ENCODE measurements around the gene APCDD1. TPM values are rescaled to one million over a fixed set of nuclear protein-coding genes. Genes with fewer than 3 reads are reported as not detected.

APCDD1 gene
- under 1 TPM in 1 of 3 donors, not detected in 2; 0.13 TPM for total RNA-seq
- total RNA-seq (2013) = 0.45 TPM

DNA sequence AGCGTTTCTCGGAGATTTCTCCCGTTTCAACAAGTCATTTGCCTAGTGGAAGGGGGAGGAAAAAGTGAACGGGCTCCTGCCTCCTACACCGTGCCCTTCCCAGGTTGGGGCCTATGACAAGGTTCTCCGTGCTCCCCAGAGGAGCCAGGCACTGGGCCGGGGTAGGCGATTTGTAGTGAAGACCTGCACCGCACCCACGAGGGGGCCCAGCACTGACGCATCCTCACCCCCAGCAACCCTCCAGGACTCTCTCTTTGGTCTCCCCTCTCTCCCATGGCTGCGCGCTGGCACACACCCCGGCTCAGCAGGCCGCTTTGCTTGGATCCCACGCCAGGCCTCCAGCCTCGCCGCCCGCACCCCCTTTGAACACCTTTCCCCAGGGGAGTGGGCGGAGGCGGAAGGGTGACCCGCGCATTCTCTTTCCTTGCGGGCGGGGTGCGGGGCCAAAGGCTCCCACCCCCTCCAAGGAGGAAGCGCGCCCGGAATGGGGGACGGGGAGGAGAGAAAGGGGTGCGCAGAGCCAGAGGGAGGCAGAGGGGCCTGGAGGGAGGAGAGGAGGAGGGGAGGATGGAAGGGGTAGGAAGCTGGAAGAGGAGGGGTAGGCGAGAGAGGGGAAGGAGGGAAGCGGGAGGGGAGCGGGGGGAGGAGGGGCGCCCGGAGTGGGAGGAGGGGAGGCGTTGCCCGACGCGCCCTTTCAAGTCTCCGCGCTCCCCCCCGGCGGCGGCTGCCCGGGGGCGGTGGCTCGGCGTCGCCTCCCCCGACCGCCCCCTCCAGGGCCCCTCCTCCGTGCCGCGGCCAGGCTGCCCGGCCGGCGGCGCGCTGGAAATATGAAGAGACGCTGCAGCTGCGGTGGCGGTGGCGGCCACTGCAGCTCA, at the start of gene APCDD1:
Gene APCDD1 (plus strand): TSS at position 830 of the 875 bp plus-strand sequence. CDS start 347 bp downstream, outside the sequence.
- peak within 1 kb of the TSS; percentile 13 for H3K4me3 Mint-ChIP-seq
- H3K36me3 ChIP-seq (ENCODE audit: control insufficient read depth, insufficient read depth, low read length) = no peaks in the 10 kb centered on the region
- WGBS (ENCODE audit: insufficient coverage) = 37% methylated on average over 63 of the region's 64 CpGs
- no peaks in the 10 kb centered on the region for H3K36me3 Mint-ChIP-seq
- intact Hi-C loops (cut with micrococcal nuclease) = no loop called here
- H3K4me1 ChIP-seq (ENCODE audit: control insufficient read depth, insufficient read depth, low read length) = no peaks in the 10 kb centered on the region
- H3K4me3 ChIP-seq (ENCODE audit: low read length) = no peak within 1 kb of the TSS
- no peak within 1 kb of the TSS for H3K27ac Mint-ChIP-seq
- no peak within 1 kb of the TSS for H3K27ac ChIP-seq (ENCODE audit: low read length)
- no peaks in the 10 kb centered on the region for H3K9me3 ChIP-seq (ENCODE audit: control insufficient read depth, insufficient read depth, low read length)
- ATAC-seq (no peak), DNase-seq (no peak)
- peaks cover 16% of the 10 kb centered on the region for H3K27me3 ChIP-seq (ENCODE audit: control insufficient read depth, insufficient read depth, low read length)
- H3K4me1 Mint-ChIP-seq = no peaks in the 10 kb centered on the region
- no peaks in the 10 kb centered on the region for H3K9me3 Mint-ChIP-seq
- peaks cover 44 to 79% of the 10 kb centered on the region in 2 donors for H3K27me3 Mint-ChIP-seq (ENCODE audit: low read depth in 2 of 2)
- TF ChIP-seq, protein P1, sequence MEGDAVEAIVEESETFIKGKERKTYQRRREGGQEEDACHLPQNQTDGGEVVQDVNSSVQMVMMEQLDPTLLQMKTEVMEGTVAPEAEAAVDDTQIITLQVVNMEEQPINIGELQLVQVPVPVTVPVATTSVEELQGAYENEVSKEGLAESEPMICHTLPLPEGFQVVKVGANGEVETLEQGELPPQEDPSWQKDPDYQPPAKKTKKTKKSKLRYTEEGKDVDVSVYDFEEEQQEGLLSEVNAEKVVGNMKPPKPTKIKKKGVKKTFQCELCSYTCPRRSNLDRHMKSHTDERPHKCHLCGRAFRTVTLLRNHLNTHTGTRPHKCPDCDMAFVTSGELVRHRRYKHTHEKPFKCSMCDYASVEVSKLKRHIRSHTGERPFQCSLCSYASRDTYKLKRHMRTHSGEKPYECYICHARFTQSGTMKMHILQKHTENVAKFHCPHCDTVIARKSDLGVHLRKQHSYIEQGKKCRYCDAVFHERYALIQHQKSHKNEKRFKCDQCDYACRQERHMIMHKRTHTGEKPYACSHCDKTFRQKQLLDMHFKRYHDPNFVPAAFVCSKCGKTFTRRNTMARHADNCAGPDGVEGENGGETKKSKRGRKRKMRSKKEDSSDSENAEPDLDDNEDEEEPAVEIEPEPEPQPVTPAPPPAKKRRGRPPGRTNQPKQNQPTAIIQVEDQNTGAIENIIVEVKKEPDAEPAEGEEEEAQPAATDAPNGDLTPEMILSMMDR (IDR thresholded peaks at IDR 0.05) = no peak

DNA sequence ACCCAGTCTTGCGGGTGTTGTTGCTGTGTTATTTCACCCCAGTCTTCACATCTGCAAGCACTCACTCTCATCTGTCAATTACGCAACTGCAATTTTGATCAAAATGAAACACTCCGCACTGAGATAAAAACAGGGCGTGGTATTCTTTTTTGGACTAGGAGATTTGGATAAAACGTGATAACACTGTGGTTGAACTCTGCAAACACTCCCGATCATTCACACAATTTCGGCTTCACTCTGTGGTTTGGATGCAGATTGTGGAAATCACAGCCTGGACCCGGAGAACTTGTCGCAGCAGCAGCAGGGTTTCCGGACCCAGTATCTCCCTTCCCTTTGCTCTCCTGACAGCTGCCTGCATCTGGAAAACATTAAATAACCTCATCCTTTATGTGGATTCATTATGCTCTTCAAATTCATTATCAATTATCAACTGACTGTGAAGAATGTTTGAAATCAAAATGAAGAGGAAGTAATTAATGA, 49.4 kb upstream of the APCDD1 start:
- no peaks in the 10 kb centered on the region for H3K27me3 ChIP-seq (ENCODE audit: control insufficient read depth, insufficient read depth, low read length)
- Mint-ChIP-seq H3K4me1 (peaks cover 0 to 4% of the 10 kb centered on the region in 2 donors), H3K27ac (no peak overlapping the region), H3K4me3 (no peak overlapping the region), H3K36me3 (no peaks in the 10 kb centered on the region), H3K27me3 (ENCODE audit: low read depth in 2 of 2) (peaks cover 9% of the 10 kb centered on the region in 2 donors), H3K9me3 (no peaks in the 10 kb centered on the region)
- no peak overlapping the region for H3K4me3 ChIP-seq (ENCODE audit: low read length)
- no peaks in the 10 kb centered on the region for H3K36me3 ChIP-seq (ENCODE audit: control insufficient read depth, insufficient read depth, low read length)
- peaks cover 3% of the 10 kb centered on the region for H3K4me1 ChIP-seq (ENCODE audit: control insufficient read depth, insufficient read depth, low read length)
- no peak for ATAC-seq
- no peaks in the 10 kb centered on the region for H3K9me3 ChIP-seq (ENCODE audit: control insufficient read depth, insufficient read depth, low read length)
- intact Hi-C loops (cut with micrococcal nuclease) = no loop called here
- H3K27ac ChIP-seq (ENCODE audit: low read length) = no peak overlapping the region
- 92% methylated on average over 10 of the region's 10 CpGs for WGBS (ENCODE audit: insufficient coverage)
- TF ChIP-seq, protein P1 (IDR thresholded peaks at IDR 0.05) = no peak
- DNase-seq = no peak

DNA sequence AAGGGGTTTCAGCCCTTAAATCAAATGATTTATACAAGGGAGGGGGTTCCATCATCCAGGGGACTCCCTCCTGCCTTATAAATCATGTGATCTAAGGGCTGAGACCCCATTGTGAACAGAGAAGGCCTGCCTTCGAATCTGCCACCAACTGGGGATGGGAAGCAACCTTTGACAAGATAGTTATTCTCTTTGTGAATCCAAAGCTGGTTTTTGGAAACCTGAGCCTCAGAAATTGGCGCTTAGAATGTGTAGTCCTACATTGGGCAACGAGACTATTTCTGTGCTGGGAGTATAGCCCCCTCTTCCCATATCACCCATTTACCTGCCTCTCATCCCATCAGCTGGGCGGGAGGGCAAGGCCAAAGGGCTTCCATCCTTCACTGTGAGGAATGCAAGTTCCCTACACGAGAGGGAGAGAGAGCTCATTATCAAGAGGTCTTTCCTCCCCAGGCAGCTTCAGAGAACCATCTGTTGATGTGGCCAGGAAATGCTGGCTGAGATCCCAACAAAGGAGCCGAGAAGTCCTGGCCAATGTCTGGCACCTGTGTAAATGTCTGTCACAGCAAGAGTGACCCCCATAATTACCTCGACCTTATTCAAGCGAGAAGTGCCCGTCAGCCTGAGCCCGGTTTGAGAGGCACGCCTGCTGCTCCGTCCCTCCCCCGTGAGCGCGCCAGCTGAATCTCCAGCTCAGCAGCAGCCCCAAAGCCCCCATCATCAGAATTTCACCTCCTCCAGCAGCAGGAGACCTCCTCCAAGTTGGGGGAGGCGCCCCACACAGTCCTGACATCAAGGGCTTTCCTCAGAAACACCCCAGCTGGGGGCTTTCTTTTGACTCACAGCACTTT, 48.4 kb upstream of the APCDD1 start:
- intact Hi-C loops (cut with micrococcal nuclease) = no loop called here
- Histone ChIP-seq H3K9me3 (ENCODE audit: control insufficient read depth, insufficient read depth, low read length) (no peaks in the 10 kb centered on the region), H3K27me3 (ENCODE audit: control insufficient read depth, insufficient read depth, low read length) (no peaks in the 10 kb centered on the region), H3K27ac (ENCODE audit: low read length) (no peak overlapping the region), H3K36me3 (ENCODE audit: control insufficient read depth, insufficient read depth, low read length) (no peaks in the 10 kb centered on the region), H3K4me1 (ENCODE audit: control insufficient read depth, insufficient read depth, low read length) (peaks cover 3% of the 10 kb centered on the region), H3K4me3 (ENCODE audit: low read length) (no peak overlapping the region)
- 74% methylated on average over 16 of the region's 16 CpGs for WGBS (ENCODE audit: insufficient coverage)
- TF ChIP-seq, protein P1 (IDR thresholded peaks at IDR 0.05) = no peak
- H3K27ac Mint-ChIP-seq = no peak overlapping the region
- no peak for ATAC-seq
- H3K4me3 Mint-ChIP-seq = no peak overlapping the region
- H3K36me3 Mint-ChIP-seq = no peaks in the 10 kb centered on the region
- peaks cover 3 to 7% of the 10 kb centered on the region in 2 donors for H3K27me3 Mint-ChIP-seq (ENCODE audit: low read depth in 2 of 2)
- no peaks in the 10 kb centered on the region for H3K9me3 Mint-ChIP-seq
- H3K4me1 Mint-ChIP-seq = no peaks in the 10 kb centered on the region
- no peak for DNase-seq

Measured in natural killer cell (primary cell).